ES-I3 (cell line): Measurements from ENCODE around the gene STK24.
"Not testable (repeated sequence)": the region's sequence is repeated elsewhere in the genome, so short reads cannot be mapped to it uniquely, and the experiment has no call there.

ENCODE experiments used
- H3K36me3 ChIP-seq: 2 replicates; pipeline ENCODE4 v1.6.1; 2013; ENCODE audit warnings: mild to moderate bottlenecking, low read length, control low read depth, moderate library complexity; ENCODE audit not compliant: insufficient read depth
- H3K4me1 ChIP-seq: 2 replicates; pipeline ENCODE4 v1.6.1; 2013; ENCODE audit warnings: mild to moderate bottlenecking, control low read depth, low read length; ENCODE audit not compliant: insufficient read depth
- H3K9ac ChIP-seq: 2 replicates; pipeline ENCODE4 v1.6.1; 2013; ENCODE audit warnings: low read depth, mild to moderate bottlenecking, low read length, moderate library complexity
- H3K9me3 ChIP-seq: 2 replicates; pipeline ENCODE4 v1.6.1; 2013; ENCODE audit warnings: mild to moderate bottlenecking, low read length, moderate library complexity; ENCODE audit not compliant: control insufficient read depth, insufficient read depth

STK24 gene

DNA sequence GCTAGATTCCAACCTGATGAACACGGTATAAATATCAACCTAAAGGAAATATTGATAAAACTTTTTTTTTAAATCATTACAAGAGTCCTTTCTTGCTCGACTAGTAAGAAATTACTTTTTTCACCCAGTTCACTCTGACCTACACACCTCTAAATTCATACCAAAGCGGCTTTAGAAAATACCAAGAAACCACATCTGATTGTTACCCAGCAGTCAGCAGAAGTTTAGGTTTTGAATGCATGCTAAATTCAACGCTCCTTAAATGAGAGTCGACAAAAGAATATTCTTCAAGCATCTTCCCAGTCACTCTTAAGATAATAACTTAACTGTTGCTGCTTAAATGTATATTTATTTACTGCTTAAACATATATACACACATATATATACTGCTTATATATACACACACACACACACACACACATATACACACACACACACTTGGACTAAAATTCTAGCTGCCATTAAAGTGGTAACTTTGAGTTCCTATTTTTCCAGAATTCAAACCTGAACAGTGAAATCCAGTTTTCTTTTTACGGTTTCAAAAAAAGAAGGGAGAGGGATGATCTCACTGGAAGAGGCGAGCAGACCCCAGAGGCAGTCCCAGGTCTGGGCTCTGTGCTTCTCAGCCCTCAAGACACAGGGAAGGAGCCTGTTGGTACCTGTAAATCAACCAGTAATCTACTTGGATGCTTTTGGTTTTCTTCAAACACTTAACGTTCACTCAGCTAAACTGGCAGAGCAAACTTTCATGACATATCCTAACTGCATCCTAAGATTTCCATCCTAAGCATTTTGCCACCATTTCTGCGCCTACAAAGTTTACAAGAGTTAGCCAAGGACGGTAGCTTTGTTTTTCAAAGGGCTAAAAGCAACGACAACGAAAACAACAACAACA is 1.7 kb downstream of the STK24 start:
- Histone ChIP-seq H3K36me3 (no peaks in the 10 kb centered on the region), H3K4me1 (peaks cover 42% of the 10 kb centered on the region), H3K9me3 (no peaks in the 10 kb centered on the region), H3K9ac (peak overlapping the region; percentile 98)

- H3K9me3 ChIP-seq, result no peaks in the 10 kb centered on the region
- H3K9ac ChIP-seq, result no peak overlapping the region
- H3K36me3 ChIP-seq, result no peaks in the 10 kb centered on the region
- peaks cover 39% of the 10 kb centered on the region for H3K4me1 ChIP-seq
These were observed 4.8 kb downstream of the STK24 start for GRCh38 chr13:98571955-98572662.

DNA sequence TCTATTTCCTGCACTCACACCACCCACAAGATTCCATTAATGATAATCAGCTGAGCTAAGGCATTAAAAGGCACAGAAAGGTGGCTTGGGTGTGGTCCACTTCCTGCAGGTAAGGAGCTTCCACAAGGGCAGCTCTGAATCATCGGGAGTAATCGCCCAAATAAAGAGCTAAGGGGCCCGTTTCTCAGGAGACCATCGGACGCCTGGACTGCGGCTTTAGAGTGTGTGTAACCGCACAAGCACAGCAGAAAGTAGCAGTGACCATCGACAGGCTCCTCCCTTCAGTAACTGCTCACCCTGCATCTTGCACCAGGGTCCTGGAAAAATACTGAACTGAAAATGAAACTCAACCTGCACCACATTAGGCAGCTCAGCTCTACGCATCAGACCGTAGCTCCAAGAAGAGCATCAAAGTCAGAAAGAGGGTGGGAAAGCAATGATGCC is 6.0 kb downstream of the STK24 start:
- no peak overlapping the region for H3K9ac ChIP-seq
- peaks cover 50% of the 10 kb centered on the region for H3K4me1 ChIP-seq
- no peaks in the 10 kb centered on the region for H3K36me3 ChIP-seq
- no peaks in the 10 kb centered on the region for H3K9me3 ChIP-seq

- not testable (repeated sequence) for H3K9me3 ChIP-seq, H3K9ac ChIP-seq, H3K36me3 ChIP-seq
- H3K4me1 ChIP-seq, result peaks cover 52% of the 10 kb centered on the region
These were observed 7.2 kb downstream of the STK24 start for GRCh38 chr13:98569494-98570367.

DNA sequence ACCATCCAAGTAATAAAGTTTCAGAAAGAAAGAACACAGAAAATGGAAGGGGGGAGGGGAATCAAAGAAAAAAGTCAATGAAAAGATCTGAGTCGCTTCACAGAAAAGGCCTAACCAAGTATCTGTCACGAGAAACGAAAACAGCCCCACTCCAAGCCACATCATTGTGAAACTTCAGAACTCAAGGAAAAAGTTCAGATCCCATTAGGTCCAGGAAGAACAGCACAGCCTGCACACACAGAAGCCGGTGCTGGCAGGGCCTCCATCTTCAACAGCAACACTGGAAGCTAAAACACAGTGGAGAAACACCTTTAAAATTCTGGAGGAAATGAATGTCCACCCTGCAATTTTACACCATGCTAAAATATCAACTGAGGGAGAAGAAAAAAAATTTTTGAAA is 8.0 kb downstream of the STK24 start:
- Histone ChIP-seq H3K4me1 (peaks cover 53% of the 10 kb centered on the region), H3K36me3 (no peaks in the 10 kb centered on the region)

GRCh38 chr13:98567140-98567539 is 9.8 kb downstream of the STK24 start:
- peaks cover 48% of the 10 kb centered on the region for H3K4me1 ChIP-seq
- no peaks in the 10 kb centered on the region for H3K36me3 ChIP-seq
- no peak overlapping the region for H3K9ac ChIP-seq

More for the DNA sequence above, 8.0 kb downstream of the STK24 start:
- H3K9ac ChIP-seq, result no peak overlapping the region
- H3K9me3 ChIP-seq, result no peaks in the 10 kb centered on the region

DNA sequence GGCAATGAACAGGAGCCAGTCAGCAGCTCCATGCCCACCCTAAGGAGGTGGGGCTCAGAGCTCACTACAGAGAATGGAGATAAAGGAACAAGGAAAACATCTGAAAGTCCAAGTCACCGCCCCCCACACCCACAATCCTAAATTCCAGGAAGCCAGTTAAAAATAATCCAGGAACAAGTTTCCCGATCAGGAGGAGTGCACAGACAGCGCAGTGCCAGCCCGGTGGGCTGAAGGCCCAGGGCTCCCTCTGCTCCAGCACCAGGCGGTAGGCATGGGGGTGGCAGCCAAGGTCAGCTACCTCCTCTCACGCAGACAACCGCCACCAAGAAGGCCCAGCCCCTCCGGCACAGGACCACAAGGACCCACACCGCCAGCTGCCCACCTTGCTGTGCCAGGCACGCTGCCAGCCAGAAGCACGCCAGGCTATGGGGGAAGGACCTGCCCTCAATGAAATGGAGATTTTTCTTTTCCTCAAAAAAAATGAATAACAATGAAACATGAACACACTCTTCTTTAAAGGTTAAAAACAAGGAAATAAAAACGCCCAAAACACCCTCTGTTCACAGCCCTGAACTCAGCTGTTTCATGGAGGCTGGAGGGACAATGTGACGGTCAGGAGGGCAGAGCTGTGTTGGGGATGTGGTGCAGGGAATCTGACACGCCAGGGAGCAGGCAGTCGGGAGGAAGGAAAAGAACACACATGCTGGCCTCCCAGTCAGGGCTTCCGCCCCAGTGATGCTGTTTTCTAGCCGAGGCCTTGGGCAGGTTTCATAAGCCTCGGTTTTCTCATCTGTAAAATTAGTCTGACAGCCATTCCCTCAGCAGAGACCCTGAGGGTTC is 11.0 kb downstream of the STK24 start:
- Histone ChIP-seq H3K4me1 (peaks cover 37% of the 10 kb centered on the region), H3K9me3 (no peaks in the 10 kb centered on the region), H3K36me3 (no peaks in the 10 kb centered on the region), H3K9ac (no peak overlapping the region)

More at GRCh38 chr13:98567140-98567539, 9.8 kb downstream of the STK24 start:
- no peaks in the 10 kb centered on the region for H3K9me3 ChIP-seq

GRCh38 chr13:98564204-98564603 is 12.7 kb downstream of the STK24 start:
- Histone ChIP-seq H3K36me3 (no peaks in the 10 kb centered on the region), H3K9ac (no peak overlapping the region), H3K4me1 (peaks cover 37% of the 10 kb centered on the region), H3K9me3 (no peaks in the 10 kb centered on the region)

DNA sequence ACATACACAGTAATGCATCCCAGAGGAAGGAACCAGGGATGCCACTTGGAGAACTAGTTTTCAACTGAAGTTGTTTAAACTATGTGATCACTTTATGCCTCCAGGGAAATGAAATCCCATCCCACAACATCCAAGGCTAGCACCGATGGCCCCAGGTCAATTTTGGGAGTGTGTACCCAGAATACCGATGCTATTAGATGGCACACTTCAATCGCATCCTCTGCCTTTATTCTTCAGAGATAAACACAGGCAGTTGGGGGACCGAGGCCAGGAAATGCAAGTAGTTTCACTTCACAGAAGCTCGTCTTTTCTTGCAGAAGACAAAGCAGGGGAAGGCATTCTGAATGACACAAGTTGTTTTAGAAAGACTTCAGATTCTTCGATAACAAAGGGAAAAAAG is 13.8 kb downstream of the STK24 start:
- Histone ChIP-seq H3K9ac (no peak overlapping the region), H3K9me3 (no peaks in the 10 kb centered on the region), H3K4me1 (peaks cover 43% of the 10 kb centered on the region)

GRCh38 chr13:98559169-98559568 is 17.7 kb downstream of the STK24 start:
- H3K9ac ChIP-seq, result no peak overlapping the region
- peaks cover 23% of the 10 kb centered on the region for H3K4me1 ChIP-seq
- no peaks in the 10 kb centered on the region for H3K36me3 ChIP-seq
- no peaks in the 10 kb centered on the region for H3K9me3 ChIP-seq

More for the DNA sequence above, 13.8 kb downstream of the STK24 start:
- no peaks in the 10 kb centered on the region for H3K36me3 ChIP-seq

DNA sequence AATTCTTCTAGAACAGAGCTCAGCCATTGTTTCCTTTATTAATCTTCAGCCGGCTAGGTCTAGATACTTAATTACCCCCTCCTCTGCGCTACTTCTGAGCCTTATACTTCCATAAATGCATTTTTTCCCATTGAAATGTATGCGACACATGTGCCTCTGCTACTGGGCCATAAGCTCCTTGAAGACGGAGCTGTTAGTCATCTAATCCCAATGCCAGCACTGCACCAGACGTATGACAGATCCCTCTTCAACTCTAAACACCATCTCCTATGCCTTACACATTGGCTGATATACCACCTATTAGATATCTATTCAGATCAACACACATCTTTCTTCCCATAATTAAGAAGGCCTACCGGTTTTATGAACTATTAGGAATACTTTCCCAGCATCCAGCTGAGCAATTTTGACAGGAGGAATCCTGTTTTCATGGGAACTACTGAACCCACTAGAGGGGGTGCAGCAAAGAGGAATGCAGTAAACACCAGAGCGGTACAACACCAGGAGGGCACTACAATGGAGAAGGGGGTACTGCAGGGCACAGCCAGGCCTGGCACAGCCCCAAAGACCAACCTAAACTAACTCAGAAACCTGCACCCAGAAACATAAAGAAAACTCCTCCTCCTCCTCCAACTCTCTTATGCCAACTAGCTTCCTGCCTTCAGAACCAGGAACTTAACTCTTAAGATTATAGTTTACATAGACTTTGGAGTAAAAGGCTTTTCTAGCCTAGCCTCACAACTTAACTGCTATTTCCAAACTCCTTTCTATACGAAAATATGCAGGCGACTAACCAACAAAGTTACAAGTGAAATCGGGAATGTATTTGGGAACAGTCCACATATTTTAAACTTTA is 18.7 kb downstream of the STK24 start:
- H3K9ac ChIP-seq, result no peak overlapping the region
- no peaks in the 10 kb centered on the region for H3K9me3 ChIP-seq
- H3K4me1 ChIP-seq, result peaks cover 19% of the 10 kb centered on the region
- H3K36me3 ChIP-seq, result no peaks in the 10 kb centered on the region

DNA sequence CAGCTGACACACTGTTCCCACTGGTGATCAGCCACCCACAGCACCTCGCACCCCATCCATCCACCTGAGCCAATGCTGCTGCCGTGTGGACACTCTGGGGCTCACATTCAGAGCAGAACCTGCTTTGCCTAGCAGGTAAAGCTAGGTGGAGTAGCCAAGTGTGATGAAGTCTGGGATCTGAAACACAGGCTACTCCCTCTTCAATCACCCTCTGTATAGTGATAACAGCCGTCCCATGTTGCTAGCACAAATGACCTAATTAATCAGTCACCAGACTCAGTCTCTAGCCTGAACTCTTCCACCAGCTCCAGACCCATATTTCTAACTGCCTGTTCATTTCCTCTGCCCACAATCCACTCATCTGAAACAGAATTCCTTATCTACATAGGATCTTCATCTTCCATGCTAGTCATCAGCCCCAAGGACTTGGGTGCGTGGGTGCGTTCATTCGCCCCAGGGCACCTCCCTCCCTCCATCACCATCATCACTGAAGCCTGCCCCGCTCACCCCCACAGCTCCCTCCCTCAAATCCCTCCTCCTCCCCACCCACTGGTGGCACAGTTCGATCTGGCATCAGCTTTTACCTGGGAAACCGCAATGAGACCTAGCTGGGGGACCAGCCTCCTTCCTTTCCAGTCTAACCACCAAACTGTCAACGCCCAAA is 19.8 kb downstream of the STK24 start:
- Histone ChIP-seq H3K36me3 (no peaks in the 10 kb centered on the region), H3K9me3 (no peaks in the 10 kb centered on the region), H3K4me1 (peaks cover 16% of the 10 kb centered on the region; the same call in 1 of the 2 replicates), H3K9ac (no peak overlapping the region)
